NCI-H128 (cell line): ENCODE measurements around the gene DLG5.

Experiments
- DNase-seq: peaks from one replicate; lab custom pipeline; 2025; ENCODE audit not compliant: unreplicated experiment; lab: John Stamatoyannopoulos, UW

DLG5 gene, protein sequence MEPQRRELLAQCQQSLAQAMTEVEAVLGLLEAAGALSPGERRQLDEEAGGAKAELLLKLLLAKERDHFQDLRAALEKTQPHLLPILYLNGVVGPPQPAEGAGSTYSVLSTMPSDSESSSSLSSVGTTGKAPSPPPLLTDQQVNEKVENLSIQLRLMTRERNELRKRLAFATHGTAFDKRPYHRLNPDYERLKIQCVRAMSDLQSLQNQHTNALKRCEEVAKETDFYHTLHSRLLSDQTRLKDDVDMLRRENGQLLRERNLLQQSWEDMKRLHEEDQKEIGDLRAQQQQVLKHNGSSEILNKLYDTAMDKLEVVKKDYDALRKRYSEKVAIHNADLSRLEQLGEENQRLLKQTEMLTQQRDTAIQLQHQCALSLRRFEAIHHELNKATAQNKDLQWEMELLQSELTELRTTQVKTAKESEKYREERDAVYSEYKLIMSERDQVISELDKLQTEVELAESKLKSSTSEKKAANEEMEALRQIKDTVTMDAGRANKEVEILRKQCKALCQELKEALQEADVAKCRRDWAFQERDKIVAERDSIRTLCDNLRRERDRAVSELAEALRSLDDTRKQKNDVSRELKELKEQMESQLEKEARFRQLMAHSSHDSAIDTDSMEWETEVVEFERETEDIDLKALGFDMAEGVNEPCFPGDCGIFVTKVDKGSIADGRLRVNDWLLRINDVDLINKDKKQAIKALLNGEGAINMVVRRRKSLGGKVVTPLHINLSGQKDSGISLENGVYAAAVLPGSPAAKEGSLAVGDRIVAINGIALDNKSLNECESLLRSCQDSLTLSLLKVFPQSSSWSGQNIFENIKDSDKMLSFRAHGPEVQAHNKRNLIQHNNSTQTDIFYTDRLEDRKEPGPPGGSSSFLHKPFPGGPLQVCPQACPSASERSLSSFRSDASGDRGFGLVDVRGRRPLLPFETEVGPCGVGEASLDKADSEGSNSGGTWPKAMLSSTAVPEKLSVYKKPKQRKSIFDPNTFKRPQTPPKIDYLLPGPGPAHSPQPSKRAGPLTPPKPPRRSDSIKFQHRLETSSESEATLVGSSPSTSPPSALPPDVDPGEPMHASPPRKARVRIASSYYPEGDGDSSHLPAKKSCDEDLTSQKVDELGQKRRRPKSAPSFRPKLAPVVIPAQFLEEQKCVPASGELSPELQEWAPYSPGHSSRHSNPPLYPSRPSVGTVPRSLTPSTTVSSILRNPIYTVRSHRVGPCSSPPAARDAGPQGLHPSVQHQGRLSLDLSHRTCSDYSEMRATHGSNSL (N-terminal part only)

DNA sequence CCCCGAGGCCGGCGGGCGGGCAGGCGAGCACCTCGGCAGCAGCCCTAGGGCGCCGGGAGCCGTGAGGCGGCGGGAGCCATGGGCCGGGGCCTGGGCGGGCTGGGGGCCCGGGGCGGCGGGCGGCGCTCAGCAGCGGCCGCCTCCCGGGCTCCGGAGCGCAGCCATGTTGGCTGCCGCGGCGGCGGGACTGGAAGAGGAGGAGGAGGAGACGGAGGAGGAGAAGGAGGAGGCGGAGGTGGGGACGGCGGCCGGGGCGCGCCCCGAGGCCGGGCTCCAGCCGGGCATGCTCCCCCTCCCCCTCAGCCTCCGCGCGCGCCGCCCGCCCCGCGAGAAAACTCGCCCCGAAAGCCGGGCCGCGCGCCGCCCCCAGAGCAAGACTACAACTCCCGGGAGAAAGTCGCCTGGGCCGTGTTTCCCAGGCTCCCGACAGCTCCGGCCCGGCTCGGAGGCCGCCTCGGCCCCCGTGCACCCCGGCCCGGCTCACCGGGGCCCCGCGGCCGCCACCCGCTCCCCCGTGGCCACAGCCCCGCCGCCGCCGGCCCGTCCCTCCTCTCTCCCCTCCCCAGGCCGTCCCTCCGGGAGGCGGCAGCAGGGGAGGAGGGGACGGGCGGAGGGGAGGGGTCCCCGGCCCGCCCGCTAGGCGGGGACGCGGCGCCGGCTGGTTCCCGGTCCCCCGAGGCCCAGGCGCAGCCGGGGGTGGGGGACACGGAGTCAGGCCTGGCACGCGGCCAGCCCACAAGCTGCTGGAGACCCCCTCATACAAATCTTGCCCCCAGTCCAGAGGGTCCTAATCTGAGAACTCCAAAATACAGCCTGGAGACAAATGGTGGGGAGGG is at the start of gene DLG5:
Gene DLG5 (minus strand): TSS at position 190 of the 836 bp plus-strand sequence. CDS start 235 bp downstream, outside the sequence.
- no peak for DNase-seq

DNA sequence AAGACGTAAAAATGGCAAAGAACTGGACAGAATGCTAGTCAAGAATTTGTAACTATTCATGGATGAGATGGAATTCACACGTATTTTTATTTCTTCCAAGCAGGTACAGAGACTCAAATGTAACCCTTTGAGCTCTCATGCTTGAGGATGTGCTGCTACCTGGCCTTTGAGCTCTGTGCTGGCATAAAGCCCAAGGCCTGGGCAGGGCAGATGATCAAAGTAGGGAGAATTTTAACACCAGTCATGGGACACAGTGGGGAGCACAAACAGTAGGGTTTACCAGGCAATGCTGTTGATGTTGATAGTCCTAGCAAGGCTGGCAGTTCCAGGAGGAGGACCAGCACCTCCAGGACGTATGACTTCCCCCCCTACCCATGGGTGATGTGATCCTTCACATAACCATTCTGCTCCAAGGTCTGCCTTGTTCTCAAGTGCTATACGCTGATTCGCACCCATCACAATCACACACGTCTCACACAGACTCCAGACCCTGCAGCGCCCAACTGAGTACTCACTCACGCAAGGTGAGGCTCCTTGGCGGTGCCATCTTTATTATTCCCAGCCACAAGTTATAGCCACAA is 48.6 kb upstream of the DLG5 start:
- no peak for DNase-seq

DNA sequence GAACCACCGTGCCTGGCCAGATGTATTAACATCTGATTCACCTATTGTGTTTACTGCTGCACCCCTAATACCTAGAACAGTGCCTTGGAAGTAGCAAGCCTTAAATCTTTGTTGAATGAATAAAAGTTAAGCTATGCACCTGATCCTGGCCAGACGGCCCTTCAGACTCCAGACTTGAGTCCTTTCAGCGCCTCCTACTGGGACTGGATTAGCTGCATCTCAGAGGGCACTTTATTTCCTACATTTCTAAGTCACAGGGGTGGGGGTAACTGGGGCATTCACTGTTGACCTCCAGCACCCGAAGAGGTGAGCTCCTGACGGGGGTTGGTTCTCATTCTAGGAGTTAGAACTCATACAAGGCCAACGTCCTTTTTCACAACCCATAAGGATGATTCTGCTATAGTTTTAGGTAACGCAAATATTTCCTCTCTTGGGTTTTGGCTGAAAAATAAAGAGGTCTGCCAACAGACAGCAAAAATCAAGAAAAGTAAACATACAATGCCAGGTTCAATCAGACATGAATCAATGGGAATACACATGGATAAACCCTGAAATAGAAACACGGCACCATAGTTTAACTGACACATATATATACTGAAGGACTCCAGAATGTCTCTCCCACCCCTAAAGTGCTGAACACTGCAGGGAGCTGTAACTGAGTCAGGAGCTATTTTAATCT is 48.0 kb upstream of the DLG5 start:
- DNase-seq: no peak

DNA sequence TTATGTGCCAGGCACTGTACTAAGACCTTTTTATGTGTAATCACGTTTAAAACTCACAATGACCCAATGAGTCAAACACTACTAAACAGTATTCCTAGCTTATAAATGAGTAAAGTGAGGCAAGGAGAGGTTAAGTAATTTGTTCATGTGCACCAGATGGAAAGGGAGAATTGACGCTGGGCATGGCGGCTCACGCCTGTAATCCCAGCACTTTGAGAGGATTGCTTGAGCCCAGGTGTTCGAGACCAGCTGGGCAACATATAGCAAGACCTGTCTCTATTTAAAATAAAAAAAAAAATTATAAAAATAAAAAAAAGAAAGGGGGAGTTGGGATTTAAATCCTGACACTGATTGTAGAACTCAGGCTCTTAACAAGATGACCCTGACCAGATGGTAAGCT is 46.7 kb upstream of the DLG5 start:
- DNase-seq: no peak

DNA sequence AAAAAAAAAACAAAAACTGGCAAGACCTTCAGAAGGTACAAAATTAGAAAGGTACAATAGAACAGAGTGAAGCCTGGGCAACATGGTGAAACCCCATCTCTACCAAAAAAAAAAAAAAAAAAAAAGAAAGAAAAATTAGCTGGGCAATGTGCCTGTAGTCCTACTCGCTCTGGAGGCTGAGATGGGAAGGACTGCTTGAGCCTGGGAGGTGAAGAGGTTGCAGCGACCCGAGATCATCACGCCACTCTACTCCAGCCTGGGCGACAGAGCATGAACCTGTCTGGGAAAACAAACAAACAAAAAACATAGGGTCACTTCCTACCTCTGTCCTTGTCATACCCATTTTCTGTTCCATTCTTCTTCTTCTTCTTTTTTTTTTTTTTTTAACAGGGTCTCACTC is 45.6 kb upstream of the DLG5 start:
- DNase-seq: no peak

DNA sequence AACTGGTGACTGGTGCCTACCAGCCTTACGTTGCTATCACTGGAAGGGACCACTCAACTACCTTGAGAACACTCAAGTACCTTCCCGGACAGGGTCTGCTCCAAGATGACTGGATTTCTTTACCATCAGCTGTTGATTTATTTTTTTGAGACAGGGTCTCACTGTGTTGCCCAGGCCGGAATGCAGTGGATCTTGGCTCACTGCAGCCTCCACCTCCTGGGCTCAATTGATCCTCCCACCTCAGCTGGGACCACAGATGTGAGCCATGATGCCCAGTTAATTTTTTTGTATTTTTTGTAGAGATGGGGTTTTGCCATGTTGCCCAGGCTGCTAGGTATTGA is 45.2 kb upstream of the DLG5 start:
- no peak for DNase-seq

DNA sequence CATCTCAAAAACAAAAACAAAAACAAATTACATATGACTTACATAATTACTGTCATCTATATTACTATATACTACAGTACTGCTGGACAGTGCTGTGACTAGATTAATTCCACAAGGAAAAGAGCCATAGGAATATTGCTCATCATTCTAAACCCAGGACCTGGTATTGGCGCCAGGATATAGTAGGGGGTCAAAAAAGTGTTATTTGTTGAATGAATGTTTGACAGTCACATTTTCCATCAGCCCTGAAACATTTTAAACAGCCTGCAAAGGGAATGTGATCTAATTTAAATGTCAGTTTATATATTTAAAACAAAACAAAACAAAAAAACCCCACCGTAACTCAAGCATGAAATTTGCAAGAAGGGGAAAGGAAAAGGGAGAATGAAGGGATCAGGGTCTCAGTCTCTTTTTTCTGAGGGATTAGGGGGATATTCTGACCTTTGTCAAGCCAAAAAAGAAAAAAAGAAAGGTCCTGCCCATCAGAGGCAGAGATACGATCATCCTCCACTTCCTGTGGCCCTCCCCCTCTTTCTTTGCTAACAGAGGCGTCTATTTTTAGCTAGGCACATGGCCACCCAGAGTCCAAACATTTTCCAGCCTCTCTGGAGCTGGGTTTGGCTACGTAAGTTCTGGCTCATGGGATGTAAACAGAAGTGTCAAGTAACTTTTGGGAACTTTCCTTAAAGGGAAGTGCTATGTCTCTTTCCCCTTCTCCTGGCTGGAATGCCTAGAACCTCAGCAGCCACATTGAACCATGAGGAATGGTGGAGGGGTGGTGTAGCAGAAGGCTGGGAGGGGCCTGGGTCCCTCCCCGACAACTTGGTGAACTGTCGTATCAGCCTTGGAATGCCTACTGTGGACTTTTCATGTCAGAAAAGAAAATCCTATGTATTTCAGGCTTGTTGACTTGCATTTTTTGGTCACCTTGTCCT is 44.6 kb upstream of the DLG5 start:
- no peak for DNase-seq

DNA sequence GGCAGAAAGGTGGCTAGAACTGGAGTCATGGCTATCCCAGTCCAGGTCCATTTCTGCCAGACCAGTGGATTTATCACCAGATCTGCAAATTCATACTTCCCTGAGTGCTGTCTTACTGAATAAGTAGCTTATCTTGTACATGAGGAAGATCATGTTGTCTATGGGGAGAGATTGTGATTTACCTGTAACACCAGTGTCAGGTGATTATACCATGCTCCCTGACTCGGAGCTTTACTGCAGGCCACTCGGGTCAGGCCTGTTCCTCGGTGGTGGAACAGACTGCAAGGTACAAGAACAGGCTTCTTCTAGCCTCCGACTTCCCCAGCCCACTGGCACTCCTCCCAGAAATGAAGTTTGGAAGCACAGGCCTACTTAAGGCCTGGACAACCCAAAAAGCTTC is 42.6 kb upstream of the DLG5 start:
- DNase-seq: no peak

DNA sequence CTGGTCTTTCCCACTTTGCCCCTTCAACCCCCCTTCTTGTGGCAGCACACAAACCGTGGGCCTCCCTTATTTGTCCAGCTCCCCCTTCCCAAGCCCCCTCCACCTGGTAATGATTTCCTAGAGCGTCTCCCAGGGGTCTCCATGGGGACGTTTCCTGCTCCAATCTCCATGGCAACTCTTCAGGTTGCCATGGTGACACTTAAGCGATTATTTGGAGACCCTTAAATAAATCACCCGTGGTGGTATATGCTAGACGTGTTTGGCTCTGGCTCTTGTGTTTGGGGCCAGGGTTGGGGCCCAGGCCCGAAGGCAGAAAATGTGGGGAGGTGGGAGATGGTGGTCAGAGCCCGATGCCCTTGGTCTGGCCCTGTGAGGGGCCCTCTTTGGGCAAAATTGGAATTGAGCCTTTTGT is 41.1 kb upstream of the DLG5 start:
- DNase-seq: no peak

DNA sequence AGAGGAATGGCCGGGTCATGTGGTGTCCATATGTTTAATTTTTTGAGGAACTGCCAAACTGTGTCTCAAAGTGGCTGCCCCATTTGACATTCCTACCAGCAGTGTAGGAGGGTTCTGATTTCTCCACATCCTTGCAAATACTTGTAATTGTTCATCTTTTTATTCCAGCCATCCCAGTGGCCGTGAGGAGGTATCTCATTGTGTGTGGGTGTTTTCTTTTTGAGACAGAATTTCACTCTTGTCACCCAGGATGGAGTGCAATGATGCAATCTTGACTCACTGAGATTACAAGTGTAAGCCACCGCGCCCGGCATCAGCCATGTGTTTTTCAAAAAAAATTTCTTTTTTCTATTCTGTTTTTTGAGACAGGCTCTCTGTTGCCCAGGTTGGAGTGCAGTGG is 38.7 kb upstream of the DLG5 start:
- DNase-seq: no peak

DNA sequence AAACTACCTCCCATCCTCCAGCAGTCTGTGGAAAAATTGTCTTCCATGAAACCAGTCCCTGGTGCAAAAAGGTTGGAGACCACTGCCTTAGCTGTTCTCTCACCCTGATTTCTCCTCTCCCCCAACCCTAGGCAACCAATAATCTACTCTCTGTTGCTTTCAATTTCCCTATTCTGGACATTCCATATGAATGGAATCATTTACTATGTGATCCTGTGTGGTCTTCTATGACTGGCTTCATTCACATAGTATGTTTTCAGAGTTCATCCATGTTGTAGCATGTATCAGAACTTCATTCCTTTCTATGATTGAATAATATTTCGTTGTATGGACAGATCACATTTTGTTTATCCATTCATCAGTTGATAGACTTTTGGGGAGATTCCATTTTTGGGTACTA is 38.3 kb upstream of the DLG5 start:
- no peak for DNase-seq

DNA sequence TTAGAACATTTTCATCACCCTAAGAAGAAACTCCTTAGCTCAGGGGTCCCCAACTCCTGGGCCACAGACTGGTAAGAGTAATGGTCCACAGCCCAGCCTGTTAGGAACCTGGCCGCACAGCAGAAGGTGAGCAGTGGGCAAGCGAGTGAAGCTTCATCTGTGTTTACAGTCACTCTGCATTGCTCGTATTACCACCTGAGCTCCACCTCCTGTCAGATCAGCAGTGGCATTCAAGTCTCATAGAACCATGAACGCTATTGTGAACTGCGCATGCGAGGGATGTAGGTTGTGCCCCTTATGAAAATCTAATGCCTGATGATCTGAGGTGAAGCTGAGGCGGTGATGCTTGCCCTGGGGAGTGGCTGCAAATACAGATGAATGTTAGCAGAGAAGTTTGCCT is 37.3 kb upstream of the DLG5 start:
- no peak for DNase-seq

DNA sequence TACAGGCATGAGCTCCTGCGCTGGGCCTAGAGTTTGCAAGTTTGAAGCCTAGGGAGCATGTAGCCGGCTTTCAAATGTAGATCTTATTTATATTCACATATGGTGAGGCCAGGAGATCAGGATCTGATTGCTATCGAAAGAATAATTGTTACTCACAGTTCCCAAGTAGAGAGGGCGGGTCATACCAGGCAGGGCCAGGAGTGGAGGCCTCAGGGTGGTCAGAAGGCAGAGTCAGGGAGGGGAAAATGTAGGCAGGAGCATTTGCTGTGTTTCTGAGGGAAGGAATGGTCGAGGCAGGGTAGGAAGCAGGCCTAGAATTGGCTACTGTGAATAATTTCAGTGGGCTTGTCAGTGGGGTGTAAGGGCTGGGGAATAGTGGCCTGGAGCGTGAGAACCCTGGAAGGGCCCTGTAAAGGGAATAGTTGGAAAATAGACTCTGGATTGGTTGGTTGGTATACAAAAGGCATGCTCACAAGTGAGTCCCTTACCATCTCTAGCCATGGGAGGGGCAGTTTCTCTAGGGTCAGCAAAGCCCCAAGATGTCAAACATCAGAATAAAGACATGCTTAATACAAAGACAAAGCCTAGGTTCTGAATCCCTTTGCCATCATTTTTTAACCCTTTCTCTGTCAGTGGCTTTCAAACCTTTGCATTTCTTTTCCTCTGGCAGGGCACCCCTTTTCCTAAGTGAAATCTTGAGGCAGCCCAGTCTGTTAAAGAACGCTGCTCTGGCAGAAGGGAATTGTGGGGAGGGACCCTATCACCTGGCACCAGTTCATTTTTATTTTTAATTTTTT is 36.0 kb upstream of the DLG5 start:
- DNase-seq: no peak

DNA sequence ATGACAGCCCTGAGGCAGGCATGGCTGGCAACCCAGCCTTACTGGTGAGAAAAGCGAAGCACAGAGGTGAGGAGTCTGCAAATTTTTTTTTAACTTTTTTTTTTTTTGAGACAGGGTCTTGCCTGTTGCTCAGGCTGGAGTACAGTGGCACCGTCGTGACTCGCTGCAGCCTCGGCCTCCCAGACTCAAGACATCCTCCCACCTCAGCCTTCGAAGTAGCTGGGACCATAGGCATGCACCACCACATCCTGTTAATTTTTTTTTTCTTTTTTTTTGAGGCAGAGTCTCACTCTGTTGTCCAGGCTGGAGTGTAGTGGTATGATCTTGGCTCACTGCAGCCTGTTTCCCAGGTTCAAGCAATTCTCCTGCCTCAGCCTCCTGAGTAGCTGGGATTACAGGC is 35.1 kb upstream of the DLG5 start:
- no peak for DNase-seq

DNA sequence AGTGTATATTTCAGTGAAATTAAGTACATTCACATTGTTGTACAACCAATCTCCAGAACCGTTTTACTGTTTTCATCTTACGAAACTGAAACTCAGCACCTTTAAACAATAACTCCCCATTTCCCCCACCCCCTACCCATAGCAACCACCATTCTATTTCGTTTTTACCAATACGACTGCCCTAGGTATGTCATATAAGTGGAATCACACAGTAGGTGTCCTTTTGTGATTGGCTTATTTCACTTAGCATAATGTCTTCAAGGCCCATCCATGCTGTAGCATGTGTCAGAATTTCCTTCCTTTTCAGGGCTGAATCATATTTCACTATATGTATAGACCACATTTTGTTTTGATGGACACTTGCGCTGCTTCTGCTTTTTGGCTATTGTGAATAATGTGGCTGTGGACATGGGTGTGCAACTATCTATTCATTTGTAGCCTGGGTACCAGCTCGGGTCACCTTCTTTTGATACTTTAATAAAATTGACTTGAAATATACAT is 34.3 kb upstream of the DLG5 start:
- no peak for DNase-seq

DNA sequence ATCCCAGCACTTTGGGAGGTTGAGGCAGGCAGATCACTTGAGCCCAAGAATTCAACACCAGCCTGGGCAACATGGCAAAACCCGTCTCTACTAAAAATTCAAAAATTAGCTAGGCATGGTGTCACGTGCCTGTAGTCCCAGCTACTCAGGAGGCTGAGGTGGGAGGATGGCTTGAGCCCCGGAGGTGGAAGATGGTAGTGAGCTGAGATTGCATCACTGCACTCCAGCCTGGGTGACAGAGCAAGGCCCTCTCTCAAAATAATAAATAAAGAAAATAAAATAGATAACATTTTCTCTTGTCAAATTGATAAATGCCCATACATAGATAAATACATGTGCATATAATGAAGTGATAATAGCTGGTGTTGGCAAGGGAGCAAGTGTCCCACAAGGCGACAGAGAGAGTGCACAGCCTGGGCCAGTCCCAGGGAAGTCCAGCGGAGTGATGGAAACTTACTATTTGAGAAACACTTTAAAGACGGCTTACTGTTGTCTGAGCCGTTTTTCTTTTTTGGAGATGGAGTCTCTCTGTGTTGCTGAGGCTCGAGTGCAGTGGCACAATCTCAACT is 33.4 kb upstream of the DLG5 start:
- DNase-seq: no peak

DNA sequence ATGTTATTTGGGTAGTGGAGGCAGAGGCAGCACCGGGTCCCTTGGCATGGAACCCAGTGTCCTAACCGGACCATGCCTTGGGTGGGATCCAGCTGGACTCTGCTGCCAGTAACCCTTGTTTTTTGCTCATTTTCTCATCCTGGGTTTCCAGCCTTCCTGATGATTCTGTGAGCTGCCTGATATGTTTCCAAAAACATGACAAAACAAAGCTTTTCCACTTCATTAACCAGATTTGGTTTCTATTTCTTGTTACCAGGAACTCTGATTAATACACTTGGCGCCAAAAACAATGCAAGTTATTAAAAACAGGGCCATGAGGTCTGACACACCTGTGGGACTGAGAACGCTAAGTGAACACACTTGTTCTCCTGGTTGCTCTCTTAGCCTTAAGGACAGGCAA is 32.8 kb upstream of the DLG5 start:
- no peak for DNase-seq
